Tibial artery (tissue), 4 donors: ENCODE data around the gene TBPL2.
"Not testable (repeated sequence)": the region's sequence is repeated elsewhere in the genome, so short reads cannot be mapped to it uniquely, and the experiment has no call there.

Experiments
- DNase-seq, 2 donors: peaks; one replicate each; pipeline ENCODE4 v3.0.0-alpha.2; 2019
- H3K27ac ChIP-seq, 2 donors: fragments of 200-600 bp; sonication (generic) in 1 of 2; 1 replicate in 1 of 2; 2 replicates in 1 of 2; pipeline ENCODE4 v1.5.1; 2018 to 2019; ENCODE audit warnings: mild to moderate bottlenecking in 1 of 2
- H3K27me3 ChIP-seq, 2 donors: fragments of 200-600 bp; sonication (generic) in 1 of 2; one replicate each; pipeline versions ENCODE4 v1.5.1 to v1.6.0; 2016 to 2019
- H3K36me3 ChIP-seq, 3 donors: fragments of 200-600 bp; sonication (generic) in 2 of 3; one replicate each; pipeline ENCODE4 v1.5.1; 2016 to 2019; ENCODE audit warnings: mild to moderate bottlenecking in 2 of 3
- H3K4me1 ChIP-seq, 4 donors: fragments of 200-600 bp; sonication (generic) in 2 of 4; 1 replicate in 3 of 4; 2 replicates in 1 of 4; pipeline ENCODE4 v1.5.1; 2016 to 2019
- H3K4me3 ChIP-seq, 2 donors: fragments of 200-600 bp; sonication (generic) in 1 of 2; 1 replicate in 1 of 2; 2 replicates in 1 of 2; pipeline ENCODE4 v1.5.1; 2018 to 2019; ENCODE audit warnings: mild to moderate bottlenecking in 2 of 2
- H3K9me3 ChIP-seq, 3 donors: fragments of 200-600 bp; sonication (generic) in 1 of 3; one replicate each; pipeline ENCODE4 v1.5.1; 2016 to 2019
- CTCF ChIP-seq, 2 experiments: fragments of 200-600 bp in 1 of 2; fragments of 450-650 bp in 1 of 2; IDR thresholded peaks; one replicate each; pipeline ENCODE4 v1.5.1; 2017 to 2019; ENCODE audit warnings: antibody characterized with exemption in 2 of 2, mild to moderate bottlenecking in 1 of 2, moderate library complexity in 1 of 2
- intact Hi-C: fragments of 100-400 bp; cut with DNase I; formaldehyde crosslinking; loops from one replicate; pipeline ENCODE4 v1.15.0; 2023; ENCODE audit warnings: low total_unique reads

The TBPL2 gene

GRCh38 chr14:55440385-55440784 is at the start of gene TBPL2:
Gene TBPL2, minus strand, starts transcription at chr14:55440616. Its CDS starts 167 bp downstream, at chr14:55440449.
- Histone ChIP-seq H3K27ac (no peak within 1 kb of the TSS), H3K4me1 (no peaks in the 10 kb centered on the region), H3K4me3 (no peak within 1 kb of the TSS), H3K9me3 (no peaks in the 10 kb centered on the region), H3K27me3 (peaks cover 0 to 26% of the 10 kb centered on the region in 2 donors), H3K36me3 (no peaks in the 10 kb centered on the region)
- intact Hi-C loops: no loop called here
- no peak for DNase-seq
- TF ChIP-seq CTCF (IDR thresholded peaks at IDR 0.05): no peak

- H3K36me3 ChIP-seq: no peaks in the 10 kb centered on the region
- intact Hi-C loops: no loop called here
- H3K9me3 ChIP-seq: no peaks in the 10 kb centered on the region
- no peaks in the 10 kb centered on the region for H3K4me1 ChIP-seq
- DNase-seq: no peak
- TF ChIP-seq CTCF (IDR thresholded peaks at IDR 0.05): no peak
- no peak overlapping the region for H3K27ac ChIP-seq
- no peak overlapping the region for H3K4me3 ChIP-seq
- no peaks in the 10 kb centered on the region for H3K27me3 ChIP-seq
Measured at GRCh38 chr14:55488204-55488603, 47.8 kb upstream of the TBPL2 start.

GRCh38 chr14:55482936-55483605 is 42.7 kb upstream of the TBPL2 start:
- intact Hi-C loops: no loop called here
- TF ChIP-seq CTCF (IDR thresholded peaks at IDR 0.05): no peak
- H3K27me3 ChIP-seq: no peaks in the 10 kb centered on the region
- no peak for DNase-seq
- H3K36me3 ChIP-seq: no peaks in the 10 kb centered on the region
- H3K27ac ChIP-seq: no peak overlapping the region
- H3K9me3 ChIP-seq: no peaks in the 10 kb centered on the region
- H3K4me1 ChIP-seq: no peaks in the 10 kb centered on the region
- H3K4me3 ChIP-seq: no peak overlapping the region

GRCh38 chr14:55481769-55482168 is 41.4 kb upstream of the TBPL2 start:
- intact Hi-C loops: no loop called here
- no peaks in the 10 kb centered on the region for H3K4me1 ChIP-seq
- no peaks in the 10 kb centered on the region for H3K36me3 ChIP-seq
- TF ChIP-seq CTCF (IDR thresholded peaks at IDR 0.05): no peak
- DNase-seq: no peak
- H3K9me3 ChIP-seq: no peaks in the 10 kb centered on the region
- no peak overlapping the region for H3K4me3 ChIP-seq
- no peak overlapping the region for H3K27ac ChIP-seq
- no peaks in the 10 kb centered on the region for H3K27me3 ChIP-seq

GRCh38 chr14:55477680-55478079 is 37.3 kb upstream of the TBPL2 start:
- DNase-seq: no peak
- intact Hi-C loops: no loop called here
- Histone ChIP-seq H3K9me3 (no peaks in the 10 kb centered on the region), H3K4me1 (no peaks in the 10 kb centered on the region), H3K4me3 (no peak overlapping the region), H3K27me3 (no peaks in the 10 kb centered on the region), H3K36me3 (no peaks in the 10 kb centered on the region), H3K27ac (no peak overlapping the region)
- no peak for TF ChIP-seq CTCF (IDR thresholded peaks at IDR 0.05)

GRCh38 chr14:55476448-55476847 is 36.0 kb upstream of the TBPL2 start:
- H3K9me3 ChIP-seq, intact Hi-C loops, DNase-seq, H3K27ac ChIP-seq, H3K4me1 ChIP-seq, H3K36me3 ChIP-seq, H3K27me3 ChIP-seq, H3K4me3 ChIP-seq: not testable (repeated sequence)
